22Rv1 (cell line): ENCODE data around the gene AHRR.

Experiments used
- ZFX ChIP-seq: fragments of 450-650 bp; IDR thresholded peaks from 2 replicates; pipeline ENCODE4 v1.6.1; 2017; ENCODE audit warnings: antibody characterized with exemption, borderline replicate concordance
- TF ChIP-seq, protein P1 (sequence below): fragments of 450-650 bp; IDR thresholded peaks from 2 replicates; pipeline ENCODE4 v1.5.1; 2017; ENCODE audit warnings: mild to moderate bottlenecking

GRCh38 chr5:326109-326508 lies 4.6 kb downstream of the AHRR start:
- no peak for TF ChIP-seq ZFX
- TF ChIP-seq, protein P1, sequence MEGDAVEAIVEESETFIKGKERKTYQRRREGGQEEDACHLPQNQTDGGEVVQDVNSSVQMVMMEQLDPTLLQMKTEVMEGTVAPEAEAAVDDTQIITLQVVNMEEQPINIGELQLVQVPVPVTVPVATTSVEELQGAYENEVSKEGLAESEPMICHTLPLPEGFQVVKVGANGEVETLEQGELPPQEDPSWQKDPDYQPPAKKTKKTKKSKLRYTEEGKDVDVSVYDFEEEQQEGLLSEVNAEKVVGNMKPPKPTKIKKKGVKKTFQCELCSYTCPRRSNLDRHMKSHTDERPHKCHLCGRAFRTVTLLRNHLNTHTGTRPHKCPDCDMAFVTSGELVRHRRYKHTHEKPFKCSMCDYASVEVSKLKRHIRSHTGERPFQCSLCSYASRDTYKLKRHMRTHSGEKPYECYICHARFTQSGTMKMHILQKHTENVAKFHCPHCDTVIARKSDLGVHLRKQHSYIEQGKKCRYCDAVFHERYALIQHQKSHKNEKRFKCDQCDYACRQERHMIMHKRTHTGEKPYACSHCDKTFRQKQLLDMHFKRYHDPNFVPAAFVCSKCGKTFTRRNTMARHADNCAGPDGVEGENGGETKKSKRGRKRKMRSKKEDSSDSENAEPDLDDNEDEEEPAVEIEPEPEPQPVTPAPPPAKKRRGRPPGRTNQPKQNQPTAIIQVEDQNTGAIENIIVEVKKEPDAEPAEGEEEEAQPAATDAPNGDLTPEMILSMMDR, result no peak
